MM.1S (cell line): Measurements from ENCODE around the gene KCNMA1.

ENCODE experiments used
- DNase-seq: peaks from one replicate; pipeline ENCODE4 v3.0.0-alpha.2; 2015
- H2AFZ ChIP-seq: fragments of 300-600 bp; sonication (generic); 2 replicates; pipeline ENCODE4 v1.6.0; 2016; ENCODE audit warnings: antibody characterized with exemption, low read length
- H3F3A ChIP-seq: fragments of 300-600 bp; sonication (generic); 2 replicates; pipeline ENCODE4 v1.6.1; 2016; ENCODE audit warnings: mild to moderate bottlenecking, antibody characterized with exemption, low read length, moderate library complexity, mixed read lengths; ENCODE audit not compliant: insufficient read depth
- H3K27ac ChIP-seq: fragments of 300-600 bp; sonication (generic); 2 replicates; pipeline ENCODE4 v1.5.1; 2016; ENCODE audit warnings: mild to moderate bottlenecking, low read length
- H3K27me3 ChIP-seq: fragments of 300-600 bp; sonication (generic); replicated peaks from 2 replicates; pipeline ENCODE4 v1.6.0; 2016; ENCODE audit warnings: low read length; ENCODE audit not compliant: insufficient read depth
- H3K36me3 ChIP-seq: fragments of 300-600 bp; sonication (generic); replicated peaks from 2 replicates; pipeline ENCODE4 v1.6.1; 2016; ENCODE audit warnings: mild to moderate bottlenecking, low read length, mixed read lengths; ENCODE audit not compliant: insufficient read depth
- H3K4me1 ChIP-seq: fragments of 300-600 bp; sonication (generic); 2 replicates; pipeline ENCODE4 v1.6.1; 2016; ENCODE audit warnings: low read length, mixed read lengths
- H3K4me2 ChIP-seq: fragments of 300-600 bp; sonication (generic); 2 replicates; pipeline ENCODE4 v1.6.0; 2016; ENCODE audit warnings: low read depth, low read length
- H3K4me3 ChIP-seq: fragments of 300-600 bp; sonication (generic); 2 replicates; pipeline ENCODE4 v1.5.1; 2016; ENCODE audit warnings: low read length, mixed read lengths
- H3K79me2 ChIP-seq: fragments of 300-600 bp; sonication (generic); 2 replicates; pipeline ENCODE4 v1.6.1; 2016; ENCODE audit warnings: mixed run types, low read length, mixed read lengths
- H3K9ac ChIP-seq: fragments of 300-600 bp; sonication (generic); 2 replicates; pipeline ENCODE4 v1.6.1; 2016; ENCODE audit warnings: low read length, mixed read lengths
- H3K9me2 ChIP-seq: fragments of 300-600 bp; sonication (generic); replicated peaks from 2 replicates; pipeline ENCODE4 v1.6.1; 2016; ENCODE audit warnings: mild to moderate bottlenecking, low read length, mixed read lengths; ENCODE audit not compliant: insufficient read depth
- H3K9me3 ChIP-seq: fragments of 300-600 bp; sonication (generic); replicated peaks from 2 replicates; pipeline ENCODE4 v1.6.1; 2016; ENCODE audit warnings: mild to moderate bottlenecking, low read length, mixed read lengths; ENCODE audit not compliant: insufficient read depth
- H4K20me1 ChIP-seq: fragments of 300-600 bp; sonication (generic); 2 replicates; pipeline ENCODE4 v1.6.1; 2016; ENCODE audit warnings: mild to moderate bottlenecking, low read length, moderate library complexity, mixed read lengths; ENCODE audit not compliant: insufficient read depth
- EZH2 ChIP-seq: fragments of 300-600 bp; sonication (generic); optimal IDR thresholded peaks from 2 replicates; pipeline ENCODE3; 2017; ENCODE audit warnings: low read depth, mild to moderate bottlenecking, antibody characterized with exemption, low read length, mixed read lengths
- EZH2phosphoT487 ChIP-seq: fragments of 300-600 bp; sonication (generic); IDR thresholded peaks from 2 replicates; pipeline ENCODE4 v1.6.1; 2018; ENCODE audit warnings: antibody characterized with exemption, low read length
- TF ChIP-seq, protein P1 (sequence below): fragments of 300-600 bp; sonication (generic); IDR thresholded peaks from 2 replicates; pipeline ENCODE4 v1.5.1; 2016; ENCODE audit warnings: antibody characterized with exemption, low read length, mixed read lengths

Gene KCNMA1

DNA sequence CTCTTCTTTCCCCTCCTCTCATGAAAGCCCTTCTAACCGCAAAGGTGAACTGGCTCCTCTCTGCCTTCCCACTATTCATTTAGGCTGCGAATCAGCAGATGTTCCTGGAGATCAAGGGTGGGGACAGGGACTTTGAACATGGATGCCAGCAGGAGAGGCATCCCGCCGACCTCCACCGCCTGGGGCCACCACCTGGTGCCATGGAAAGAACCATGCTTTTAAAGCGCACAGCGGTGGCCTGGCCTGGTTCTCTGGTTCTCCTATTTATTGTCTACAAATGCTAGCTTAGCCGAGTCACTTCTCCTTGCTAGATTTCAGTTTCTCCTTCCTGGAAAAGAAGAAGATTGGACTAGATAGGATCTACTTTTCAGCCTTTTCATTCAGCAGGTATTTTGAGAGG lies 43.2 kb upstream of the KCNMA1 start:
- Histone ChIP-seq H3K27ac (no peak overlapping the region), H3K9me3 (no peaks in the 10 kb centered on the region), H2AFZ (no peak overlapping the region), H3K4me1 (peaks cover 15% of the 10 kb centered on the region), H3K9ac (no peak overlapping the region), H3K79me2 (no peaks in the 10 kb centered on the region), H3K4me3 (no peak overlapping the region), H3K4me2 (no peak overlapping the region), H3K36me3 (no peaks in the 10 kb centered on the region), H4K20me1 (no peaks in the 10 kb centered on the region), H3K27me3 (no peaks in the 10 kb centered on the region), H3K9me2 (no peaks in the 10 kb centered on the region), H3F3A (0 out of 2 replicates have a peak, but pooled peaks cover 10% of the 10 kb centered on the region)
- no peak for DNase-seq
- TF ChIP-seq, protein P1, sequence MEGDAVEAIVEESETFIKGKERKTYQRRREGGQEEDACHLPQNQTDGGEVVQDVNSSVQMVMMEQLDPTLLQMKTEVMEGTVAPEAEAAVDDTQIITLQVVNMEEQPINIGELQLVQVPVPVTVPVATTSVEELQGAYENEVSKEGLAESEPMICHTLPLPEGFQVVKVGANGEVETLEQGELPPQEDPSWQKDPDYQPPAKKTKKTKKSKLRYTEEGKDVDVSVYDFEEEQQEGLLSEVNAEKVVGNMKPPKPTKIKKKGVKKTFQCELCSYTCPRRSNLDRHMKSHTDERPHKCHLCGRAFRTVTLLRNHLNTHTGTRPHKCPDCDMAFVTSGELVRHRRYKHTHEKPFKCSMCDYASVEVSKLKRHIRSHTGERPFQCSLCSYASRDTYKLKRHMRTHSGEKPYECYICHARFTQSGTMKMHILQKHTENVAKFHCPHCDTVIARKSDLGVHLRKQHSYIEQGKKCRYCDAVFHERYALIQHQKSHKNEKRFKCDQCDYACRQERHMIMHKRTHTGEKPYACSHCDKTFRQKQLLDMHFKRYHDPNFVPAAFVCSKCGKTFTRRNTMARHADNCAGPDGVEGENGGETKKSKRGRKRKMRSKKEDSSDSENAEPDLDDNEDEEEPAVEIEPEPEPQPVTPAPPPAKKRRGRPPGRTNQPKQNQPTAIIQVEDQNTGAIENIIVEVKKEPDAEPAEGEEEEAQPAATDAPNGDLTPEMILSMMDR, result no peak
- TF ChIP-seq EZH2phosphoT487, result no peak
- TF ChIP-seq EZH2, result no peak

DNA sequence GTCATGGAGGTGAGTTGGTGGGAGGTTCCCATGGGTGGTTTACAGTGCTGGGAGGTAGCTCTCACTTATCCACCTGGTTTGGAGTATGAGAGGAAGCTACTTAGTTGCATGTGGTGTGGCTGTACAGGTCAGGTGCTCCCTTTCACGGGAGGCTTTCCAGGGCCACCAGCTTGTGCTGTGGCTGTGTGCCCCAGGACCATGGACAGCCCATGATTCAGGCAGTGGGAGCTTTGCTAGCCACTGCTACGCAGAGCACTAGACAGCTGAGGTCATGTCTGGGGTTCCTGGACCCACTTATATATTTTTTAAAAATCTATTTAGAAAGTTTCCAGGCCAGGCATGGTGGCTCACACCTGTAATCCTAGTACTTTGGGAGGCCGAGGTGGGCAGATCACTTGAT lies 42.5 kb upstream of the KCNMA1 start:
- Histone ChIP-seq H3K36me3 (no peaks in the 10 kb centered on the region), H3K79me2 (no peaks in the 10 kb centered on the region), H3K9ac (no peak overlapping the region), H3F3A (0 out of 2 replicates have a peak, but pooled peaks cover 10% of the 10 kb centered on the region), H3K4me3 (no peak overlapping the region), H3K27me3 (no peaks in the 10 kb centered on the region), H3K4me2 (no peak overlapping the region), H3K9me2 (no peaks in the 10 kb centered on the region), H4K20me1 (no peaks in the 10 kb centered on the region), H3K27ac (no peak overlapping the region), H3K9me3 (no peaks in the 10 kb centered on the region), H2AFZ (no peak overlapping the region), H3K4me1 (peaks cover 15% of the 10 kb centered on the region)
- TF ChIP-seq, protein P1, result no peak
- TF ChIP-seq EZH2phosphoT487 (no peak), EZH2 (no peak)
- no peak for DNase-seq

DNA sequence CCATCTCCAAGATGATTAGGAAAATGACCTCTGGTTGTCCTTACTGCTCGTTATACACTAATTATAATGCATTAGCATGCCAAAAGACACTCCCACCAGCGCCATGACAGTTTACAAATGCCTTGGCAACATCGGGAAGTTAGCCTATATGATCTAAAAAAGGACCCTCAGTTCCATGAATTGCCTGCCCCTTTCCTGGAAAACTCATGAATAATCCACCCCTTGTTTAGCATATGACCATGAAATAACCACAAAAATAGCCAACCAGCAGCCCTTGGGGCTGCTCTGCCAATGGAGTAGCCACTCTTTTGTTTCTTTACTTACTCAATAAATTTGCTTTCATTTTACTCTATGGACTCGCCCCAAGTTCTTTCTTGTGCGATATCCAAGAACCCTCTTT lies 41.6 kb upstream of the KCNMA1 start:
- Histone ChIP-seq H3K79me2 (no peaks in the 10 kb centered on the region), H3K36me3 (no peaks in the 10 kb centered on the region), H3K4me1 (peaks cover 15% of the 10 kb centered on the region), H3K27ac (no peak overlapping the region), H3K9me2 (no peaks in the 10 kb centered on the region), H3K27me3 (no peaks in the 10 kb centered on the region), H2AFZ (no peak overlapping the region), H3F3A (0 out of 2 replicates have a peak, but pooled peaks cover 10% of the 10 kb centered on the region), H3K4me3 (no peak overlapping the region), H3K9me3 (no peaks in the 10 kb centered on the region), H3K4me2 (no peak overlapping the region), H3K9ac (no peak overlapping the region), H4K20me1 (no peaks in the 10 kb centered on the region)
- no peak for DNase-seq
- TF ChIP-seq EZH2 (no peak), EZH2phosphoT487 (no peak)
- TF ChIP-seq, protein P1, result no peak

DNA sequence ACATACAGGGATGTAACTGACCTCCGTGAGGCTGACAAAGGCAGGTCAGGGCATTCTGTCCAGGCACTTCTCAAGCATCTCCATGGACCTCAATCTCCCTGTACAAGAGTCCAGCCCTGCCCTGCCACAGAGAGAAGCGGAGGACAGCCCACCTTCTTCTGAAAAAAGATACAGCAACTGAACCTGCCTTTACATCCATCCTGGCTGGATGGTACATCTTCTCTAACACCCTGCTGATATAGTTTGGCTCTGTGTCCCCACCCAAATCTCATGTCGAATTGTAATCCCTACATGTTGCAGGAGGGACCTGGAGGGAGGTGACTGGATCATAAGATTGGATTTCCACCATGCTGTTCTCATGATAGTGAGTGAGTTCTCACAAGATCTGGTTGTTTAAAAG lies 40.5 kb upstream of the KCNMA1 start:
- H3K79me2 ChIP-seq, result no peaks in the 10 kb centered on the region
- DNase-seq, result no peak
- TF ChIP-seq, protein P1, result no peak
- TF ChIP-seq EZH2phosphoT487, result no peak
- TF ChIP-seq EZH2, result no peak
- H4K20me1 ChIP-seq, result no peaks in the 10 kb centered on the region
- no peak overlapping the region for H3K4me2 ChIP-seq
- no peaks in the 10 kb centered on the region for H3K9me2 ChIP-seq
- no peaks in the 10 kb centered on the region for H3K36me3 ChIP-seq
- no peak overlapping the region for H3K9ac ChIP-seq
- no peak overlapping the region for H2AFZ ChIP-seq
- no peaks in the 10 kb centered on the region for H3K27me3 ChIP-seq
- peaks cover 8% of the 10 kb centered on the region for H3K4me1 ChIP-seq
- 0 out of 2 replicates have a peak, but pooled peaks cover 4% of the 10 kb centered on the region for H3F3A ChIP-seq
- H3K9me3 ChIP-seq, result no peaks in the 10 kb centered on the region
- no peak overlapping the region for H3K27ac ChIP-seq
- H3K4me3 ChIP-seq, result no peak overlapping the region
